ENCODE results near the gene CEND1.
"Not testable (repeated sequence)": the region's sequence is repeated elsewhere in the genome, so short reads cannot be mapped to it uniquely, and the experiment has no call there.

The CEND1 gene

GRCh38 chr11:762421-763072 is 27.3 kb downstream of the CEND1 start:
- Mint-ChIP-seq H3K9me3 (no peaks in the 10 kb centered on the region), H3K27me3 (no peaks in the 10 kb centered on the region), H3K4me3 (no peak overlapping the region), H3K27ac (peak overlapping the region; percentile 64), H3K36me3 (ENCODE audit: low read depth) (peaks cover 48% of the 10 kb centered on the region), H3K4me1 (ENCODE audit: low read depth) (peaks cover 8% of the 10 kb centered on the region)

GRCh38 chr11:761526-762108 is 28.3 kb downstream of the CEND1 start:
- H3K27ac Mint-ChIP-seq = no peak overlapping the region
- H3K36me3 Mint-ChIP-seq (ENCODE audit: low read depth) = peaks cover 51% of the 10 kb centered on the region
- no peaks in the 10 kb centered on the region for H3K27me3 Mint-ChIP-seq

DNA sequence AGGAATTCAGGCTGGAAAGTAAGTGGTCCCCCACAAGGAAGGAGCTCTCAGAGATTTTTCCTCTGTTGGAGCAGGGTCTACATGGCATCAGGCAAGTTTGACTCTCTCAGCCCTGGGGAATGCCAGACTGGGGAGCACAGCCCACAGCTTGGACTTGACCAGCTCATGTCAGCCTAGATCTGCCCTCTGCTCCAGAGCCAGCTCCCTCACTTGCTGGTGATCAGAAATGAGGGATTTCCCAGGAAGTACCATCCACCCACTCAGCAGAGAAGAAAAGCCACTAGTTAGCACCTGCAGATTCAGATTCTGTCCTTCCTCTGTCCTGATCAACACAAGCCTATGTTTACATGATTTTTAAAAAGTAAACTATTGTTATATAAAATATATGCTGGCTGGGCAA is 29.7 kb downstream of the CEND1 start:
- H3K27ac Mint-ChIP-seq = no peak overlapping the region
- peaks cover 3% of the 10 kb centered on the region for H3K4me1 Mint-ChIP-seq (ENCODE audit: low read depth)
- no peaks in the 10 kb centered on the region for H3K9me3 Mint-ChIP-seq
- H3K4me3 Mint-ChIP-seq = no peak overlapping the region
- H3K27me3 Mint-ChIP-seq = no peaks in the 10 kb centered on the region
- peaks cover 47% of the 10 kb centered on the region for H3K36me3 Mint-ChIP-seq (ENCODE audit: low read depth)

More at GRCh38 chr11:761526-762108, 28.3 kb downstream of the CEND1 start:
- Mint-ChIP-seq H3K9me3 (no peaks in the 10 kb centered on the region), H3K4me3 (no peak overlapping the region), H3K4me1 (ENCODE audit: low read depth) (peaks cover 4% of the 10 kb centered on the region)

DNA sequence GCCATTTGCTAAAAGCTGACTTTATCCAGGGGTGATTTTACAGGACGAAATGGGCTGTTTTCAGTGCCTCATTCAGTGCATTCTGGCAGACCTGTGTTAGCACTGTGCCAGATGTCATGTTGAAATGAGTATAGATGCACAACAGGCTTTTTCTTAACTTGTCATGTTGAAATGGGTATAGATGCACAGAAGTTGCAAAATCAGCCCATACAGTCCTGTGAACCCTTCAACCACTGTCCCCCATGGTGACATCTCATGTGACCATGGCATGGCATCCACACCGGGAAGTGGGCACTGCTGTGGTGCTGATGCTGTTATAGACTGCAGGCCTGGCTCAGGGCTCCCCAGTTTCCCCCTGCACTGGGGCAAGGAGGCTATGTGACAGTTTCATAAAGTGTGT is 40.2 kb downstream of the CEND1 start:
- Mint-ChIP-seq H3K4me1 (ENCODE audit: low read depth) (peaks cover 20% of the 10 kb centered on the region), H3K9me3 (no peaks in the 10 kb centered on the region), H3K27ac (peak overlapping the region; percentile 45), H3K36me3 (ENCODE audit: low read depth) (peaks cover 4% of the 10 kb centered on the region), H3K27me3 (no peaks in the 10 kb centered on the region), H3K4me3 (peak overlapping the region; percentile 74)

- H3K4me1 Mint-ChIP-seq (ENCODE audit: low read depth) = peaks cover 20% of the 10 kb centered on the region
- peak overlapping the region; percentile 89 for H3K4me3 Mint-ChIP-seq
- H3K27ac Mint-ChIP-seq = peak overlapping the region; percentile 91
- peaks cover 4% of the 10 kb centered on the region for H3K36me3 Mint-ChIP-seq (ENCODE audit: low read depth)
- H3K27me3 Mint-ChIP-seq = no peaks in the 10 kb centered on the region
- no peaks in the 10 kb centered on the region for H3K9me3 Mint-ChIP-seq
Measured at GRCh38 chr11:748007-748359, 41.9 kb downstream of the CEND1 start.

DNA sequence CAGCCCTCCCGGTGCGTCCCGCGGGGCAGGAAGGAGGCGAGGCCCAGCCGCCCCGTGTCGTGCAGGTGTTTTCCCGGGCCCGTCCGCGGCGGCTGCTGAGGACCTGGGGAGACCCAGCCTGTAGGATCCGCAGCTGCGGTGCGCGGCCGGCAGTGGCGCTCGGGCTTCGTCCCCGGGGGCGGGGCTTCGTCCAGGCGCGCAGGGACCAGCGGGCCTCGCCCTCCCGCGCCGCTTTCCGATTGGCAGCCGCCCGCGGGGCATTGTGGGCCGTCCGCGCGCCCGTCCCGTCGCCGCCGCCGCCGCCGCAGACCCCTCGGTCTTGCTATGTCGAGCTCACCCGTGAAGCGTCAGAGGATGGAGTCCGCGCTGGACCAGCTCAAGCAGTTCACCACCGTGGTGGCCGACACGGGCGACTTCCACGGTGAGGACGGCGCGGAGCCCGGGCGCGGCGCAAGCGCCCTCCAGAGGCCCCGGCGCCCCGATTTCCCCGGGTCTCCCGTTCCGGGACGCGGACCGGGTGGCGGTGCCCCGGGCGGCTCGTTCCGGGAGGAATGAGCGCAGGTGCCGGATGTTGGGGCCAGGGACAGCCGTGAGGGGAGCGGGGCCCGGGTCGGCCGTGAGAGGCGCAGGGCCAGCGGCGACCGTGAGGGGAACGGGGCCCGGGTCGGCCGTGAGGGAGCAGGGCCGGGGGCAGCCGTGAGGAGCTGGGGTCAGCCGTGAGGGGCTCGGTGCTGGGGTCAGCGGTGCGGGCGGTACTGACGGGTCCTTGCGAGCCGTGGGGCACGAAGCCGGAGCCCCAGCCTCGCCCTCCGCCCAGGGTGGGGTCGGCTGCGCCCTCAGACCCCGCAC is 42.5 kb downstream of the CEND1 start, which contains the start of gene TALDO1:
Gene TALDO1, plus strand, starts transcription at position 307 of the 849 bp plus-strand sequence. Its CDS starts 18 bp downstream, at position 325.
- H3K36me3 Mint-ChIP-seq (ENCODE audit: low read depth) = peaks cover 4% of the 10 kb centered on the region
- H3K9me3 Mint-ChIP-seq = no peaks in the 10 kb centered on the region
- peaks cover 20% of the 10 kb centered on the region for H3K4me1 Mint-ChIP-seq (ENCODE audit: low read depth)
- H3K4me3 Mint-ChIP-seq = peak within 1 kb of the TSS; percentile 89
- peak within 1 kb of the TSS; percentile 91 for H3K27ac Mint-ChIP-seq
- no peaks in the 10 kb centered on the region for H3K27me3 Mint-ChIP-seq

DNA sequence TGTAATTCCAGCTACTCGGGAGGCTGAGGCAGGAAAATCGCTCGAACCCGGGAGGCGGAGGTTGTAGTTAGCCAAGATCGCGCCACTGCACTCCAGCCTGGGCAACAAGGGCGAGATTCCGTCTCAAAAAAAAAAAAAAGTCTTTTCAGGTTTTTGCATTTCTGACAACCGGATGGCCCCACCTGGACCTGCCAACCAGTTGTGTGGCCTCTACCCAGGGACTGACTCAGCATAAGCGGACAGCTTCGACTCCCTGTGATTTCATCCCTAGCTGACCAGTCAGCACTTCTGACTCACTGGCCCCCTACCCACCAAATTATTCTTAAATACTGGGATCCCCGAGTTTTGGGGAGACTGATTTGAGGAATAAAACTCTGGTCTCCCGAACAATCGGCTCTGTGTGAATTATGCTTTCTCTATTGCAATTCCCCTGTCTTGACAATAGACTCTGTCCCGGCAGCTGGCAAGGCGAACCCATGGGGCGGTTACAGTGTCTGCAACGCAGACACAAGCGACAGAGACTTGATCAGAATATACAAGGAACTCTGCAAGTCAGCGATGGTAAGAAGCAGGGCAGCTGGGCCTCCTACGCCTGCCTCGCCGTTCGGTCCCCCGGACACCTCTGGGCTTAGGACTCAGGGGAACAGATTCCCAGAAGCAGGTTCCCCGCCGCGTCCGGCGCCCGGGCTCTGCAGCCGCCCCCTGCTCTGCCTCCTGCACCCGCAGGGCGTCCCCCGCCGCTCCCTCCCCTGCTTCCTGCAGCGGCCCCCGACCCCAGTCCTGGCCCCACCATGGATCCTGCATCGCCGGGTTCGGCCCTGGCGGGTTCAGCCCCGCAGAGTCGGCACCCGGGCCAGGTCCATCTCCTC is 43.4 kb downstream of the CEND1 start:
- Mint-ChIP-seq H3K4me3 (peak overlapping the region; percentile 81), H3K9me3 (no peaks in the 10 kb centered on the region), H3K27ac (no peak overlapping the region), H3K27me3 (no peaks in the 10 kb centered on the region), H3K36me3 (ENCODE audit: low read depth) (peaks cover 4% of the 10 kb centered on the region), H3K4me1 (ENCODE audit: low read depth) (peaks cover 20% of the 10 kb centered on the region)

DNA sequence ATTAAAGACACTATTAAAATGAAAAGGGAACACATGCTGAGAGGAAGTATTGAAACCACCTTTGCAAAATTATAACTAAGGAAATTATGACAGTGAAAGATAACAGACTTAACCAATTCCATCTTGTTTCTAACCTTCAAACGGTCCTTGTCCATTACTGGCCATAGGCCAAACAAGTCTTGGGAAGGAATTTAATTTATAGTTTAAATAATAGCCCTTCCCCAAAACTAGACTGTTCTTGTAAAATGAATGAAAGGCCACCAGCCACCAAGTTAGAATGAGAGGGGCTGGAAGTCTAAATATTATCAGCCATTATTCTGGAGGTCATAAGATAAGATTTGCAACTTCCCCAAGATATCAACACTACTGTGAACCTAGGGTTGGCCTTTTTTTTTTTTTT is 44.5 kb downstream of the CEND1 start:
- H3K27me3 Mint-ChIP-seq = no peaks in the 10 kb centered on the region
- no peak overlapping the region for H3K27ac Mint-ChIP-seq
- H3K4me1 Mint-ChIP-seq (ENCODE audit: low read depth) = peaks cover 20% of the 10 kb centered on the region
- no peaks in the 10 kb centered on the region for H3K9me3 Mint-ChIP-seq
- peaks cover 4% of the 10 kb centered on the region for H3K36me3 Mint-ChIP-seq (ENCODE audit: low read depth)
- no peak overlapping the region for H3K4me3 Mint-ChIP-seq

GRCh38 chr11:742571-743201 is 47.2 kb downstream of the CEND1 start:
- Mint-ChIP-seq H3K9me3 (no peaks in the 10 kb centered on the region), H3K27me3 (peaks cover 2% of the 10 kb centered on the region), H3K36me3 (ENCODE audit: low read depth) (no peaks in the 10 kb centered on the region), H3K27ac (no peak overlapping the region), H3K4me1 (ENCODE audit: low read depth) (peaks cover 9% of the 10 kb centered on the region), H3K4me3 (no peak overlapping the region)

GRCh38 chr11:742156-742546 is 47.7 kb downstream of the CEND1 start:
- H3K36me3 Mint-ChIP-seq (ENCODE audit: low read depth) = no peaks in the 10 kb centered on the region
- H3K4me1 Mint-ChIP-seq (ENCODE audit: low read depth) = peaks cover 14% of the 10 kb centered on the region
- no peaks in the 10 kb centered on the region for H3K9me3 Mint-ChIP-seq
- peaks cover 4% of the 10 kb centered on the region for H3K27me3 Mint-ChIP-seq
- H3K4me3 Mint-ChIP-seq = no peak overlapping the region
- no peak overlapping the region for H3K27ac Mint-ChIP-seq

- peak overlapping the region; percentile 19 for H3K4me3 Mint-ChIP-seq
- not testable (repeated sequence) for H3K27me3 Mint-ChIP-seq; H3K9me3 Mint-ChIP-seq; H3K36me3 Mint-ChIP-seq (ENCODE audit: low read depth); H3K27ac Mint-ChIP-seq
- H3K4me1 Mint-ChIP-seq (ENCODE audit: low read depth) = peaks cover 15% of the 10 kb centered on the region
Measured at GRCh38 chr11:737899-738298, 52.0 kb downstream of the CEND1 start.

DNA sequence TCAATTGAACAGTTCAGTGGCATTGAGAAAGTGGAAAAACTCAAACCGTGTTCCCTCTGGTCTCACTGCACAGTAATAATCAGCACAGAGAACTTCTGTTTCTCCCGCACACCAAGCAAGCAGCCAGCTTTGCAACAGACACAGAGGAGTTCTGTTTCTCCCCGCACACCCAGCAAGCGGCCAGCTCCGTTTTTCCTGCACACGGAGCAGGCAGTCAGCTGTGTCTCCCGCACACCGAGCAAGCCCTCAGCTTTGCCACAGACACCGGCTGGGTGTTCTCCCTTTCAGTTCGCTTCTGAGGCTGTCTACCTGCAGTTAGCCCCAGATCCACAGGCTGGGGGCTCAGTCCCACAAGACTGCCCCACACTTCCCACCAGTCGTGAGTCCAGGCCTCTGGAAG is 52.5 kb downstream of the CEND1 start:
- peaks cover 15% of the 10 kb centered on the region for H3K4me1 Mint-ChIP-seq (ENCODE audit: low read depth)
- H3K4me3 Mint-ChIP-seq = peak overlapping the region; percentile 19
- H3K27me3 Mint-ChIP-seq = peaks cover 4% of the 10 kb centered on the region
- H3K36me3 Mint-ChIP-seq (ENCODE audit: low read depth) = no peaks in the 10 kb centered on the region
- no peak overlapping the region for H3K27ac Mint-ChIP-seq
- H3K9me3 Mint-ChIP-seq = no peaks in the 10 kb centered on the region
